IMR-90 (cell line): ENCODE data around the gene AGBL1. TPM values are rescaled to one million over a fixed set of nuclear protein-coding genes. Genes with fewer than 3 reads are reported as not detected.

Experiments used
- ATAC-seq: fragments of 200-7000 bp; cut with Tn5 transposase; 2 replicates; pipeline ENCODE4 v1.9.1; 2020; ENCODE audit warnings: low read depth, mild to moderate bottlenecking, moderate library complexity
- BruUV-seq: library from RNA; stranded (reverse); fragments of 400-500 nt; replicated peaks from 2 replicates; lab custom pipeline; 2021; lab: Mats Ljungman, UMichigan
- CTCF ChIA-PET: fragments of 300-600 bp; formaldehyde crosslinking; extraction: SDS; loops from one replicate; lab custom pipeline; 2021; ENCODE audit warnings: antibody characterized with exemption; lab: Yijun Ruan, JAX
- POLR2A ChIA-PET: fragments of 300-600 bp; sonication (Branson Sonifier 250); formaldehyde crosslinking; loops from one replicate; lab custom pipeline; 2022; ENCODE audit warnings: antibody characterized with exemption; ENCODE audit not compliant: unreplicated experiment; lab: Charles Lee
- DNase-seq: peaks from one replicate; pipeline ENCODE4 v3.0.0; 2013
- H2AFZ ChIP-seq: replicated peaks from 2 replicates; pipeline ENCODE3; 2013; ENCODE audit warnings: low read length, mild to moderate bottlenecking; ENCODE audit not compliant: poor library complexity
- H2AK5ac ChIP-seq: 2 replicates; pipeline ENCODE4 v1.6.1; 2013; ENCODE audit warnings: low read depth, low read length, inconsistent platforms
- H2AK9ac ChIP-seq: replicated peaks from 2 replicates; pipeline ENCODE3; 2013; ENCODE audit warnings: mild to moderate bottlenecking, low read depth, low read length, moderate library complexity; ENCODE audit not compliant: poor library complexity
- H2BK120ac ChIP-seq: 2 replicates; pipeline ENCODE4 v1.6.1; 2013; ENCODE audit warnings: low read depth, low read length, inconsistent platforms
- H2BK15ac ChIP-seq: 3 replicates; pipeline ENCODE4 v1.6.1; 2013; ENCODE audit warnings: low read depth, low read length, inconsistent platforms
- H2BK20ac ChIP-seq: 2 replicates; pipeline ENCODE4 v1.6.1; 2013; ENCODE audit warnings: low read depth, mild to moderate bottlenecking, inconsistent platforms, low read length, moderate library complexity
- H2BK5ac ChIP-seq: 2 replicates; pipeline ENCODE4 v1.6.1; 2013; ENCODE audit warnings: mild to moderate bottlenecking, low read depth, low read length, inconsistent platforms; ENCODE audit not compliant: poor library complexity, severe bottlenecking
- H3K14ac ChIP-seq: replicated peaks from 2 replicates; pipeline ENCODE4 v1.6.1; 2013; ENCODE audit warnings: low read depth, low read length, inconsistent platforms
- H3K18ac ChIP-seq: 2 replicates; pipeline ENCODE4 v1.6.1; 2013; ENCODE audit warnings: low read depth, low read length, control low read depth
- H3K23ac ChIP-seq: 2 replicates; pipeline ENCODE4 v1.6.1; 2013; ENCODE audit warnings: low read depth, low read length, inconsistent platforms
- H3K27ac ChIP-seq: 2 replicates; pipeline ENCODE4 v1.5.1; 2013; ENCODE audit warnings: mild to moderate bottlenecking, control low read depth, low read length; ENCODE audit not compliant: insufficient read depth
- H3K27me3 ChIP-seq: 2 replicates; pipeline ENCODE4 v1.6.1; 2013; ENCODE audit warnings: low read length; ENCODE audit not compliant: control insufficient read depth, insufficient read depth
- H3K36me3 ChIP-seq: 2 replicates; pipeline ENCODE4 v1.6.1; 2013; ENCODE audit warnings: low read length, mixed read lengths; ENCODE audit not compliant: control insufficient read depth, insufficient read depth
- H3K4ac ChIP-seq: 2 replicates; pipeline ENCODE4 v1.6.1; 2013; ENCODE audit warnings: low read depth, low read length, inconsistent platforms
- H3K4me1 ChIP-seq: 2 replicates; pipeline ENCODE4 v1.6.1; 2013; ENCODE audit warnings: low read length, mixed read lengths; ENCODE audit not compliant: control insufficient read depth, insufficient read depth
- H3K4me2 ChIP-seq: 2 replicates; pipeline ENCODE4 v1.6.1; 2013; ENCODE audit warnings: low read depth, mild to moderate bottlenecking, control low read depth, low read length, moderate library complexity
- H3K4me3 ChIP-seq: 2 replicates; pipeline ENCODE4 v1.5.1; 2013; ENCODE audit warnings: low read depth, mild to moderate bottlenecking, control low read depth, low read length, moderate library complexity; ENCODE audit not compliant: insufficient read depth
- H3K56ac ChIP-seq: 2 replicates; pipeline ENCODE4 v1.6.1; 2013; ENCODE audit warnings: low read length, inconsistent platforms; ENCODE audit not compliant: insufficient read depth; ENCODE audit errors: extremely low read depth
- H3K79me1 ChIP-seq, 2 experiments: 2 replicates each; pipeline ENCODE4 v1.6.1; 2013; ENCODE audit warnings: low read length in 2 of 2, inconsistent platforms in 1 of 2, low read depth in 1 of 2
- H3K9ac ChIP-seq: 2 replicates; pipeline ENCODE4 v1.6.1; 2013; ENCODE audit warnings: low read depth, low read length, control low read depth
- H3K9me1 ChIP-seq: 2 replicates; pipeline ENCODE4 v1.6.1; 2013; ENCODE audit warnings: low read length, inconsistent platforms; ENCODE audit not compliant: insufficient read depth
- H3K9me3 ChIP-seq: 2 replicates; pipeline ENCODE4 v1.6.1; 2013; ENCODE audit warnings: low read length; ENCODE audit not compliant: control insufficient read depth, insufficient read depth
- H4K20me1 ChIP-seq: 2 replicates; pipeline ENCODE4 v1.6.1; 2013; ENCODE audit warnings: low read length, inconsistent platforms; ENCODE audit not compliant: insufficient read depth
- H4K5ac ChIP-seq: 2 replicates; pipeline ENCODE4 v1.6.1; 2013; ENCODE audit warnings: mild to moderate bottlenecking, low read depth, low read length, control low read depth
- H4K8ac ChIP-seq, 2 experiments: 2 replicates each; pipeline ENCODE4 v1.6.1; 2013; ENCODE audit warnings: low read depth in 2 of 2, low read length in 2 of 2, control low read depth in 1 of 2, inconsistent platforms in 1 of 2
- H4K91ac ChIP-seq: 2 replicates; pipeline ENCODE4 v1.6.1; 2013; ENCODE audit warnings: low read depth, low read length, inconsistent platforms; ENCODE audit not compliant: insufficient read depth
- CHD1 ChIP-seq: IDR thresholded peaks from 2 replicates; pipeline ENCODE4 v1.6.1; 2012; ENCODE audit warnings: low read depth, low read length, improper control_type of control experiment
- WGBS, 2 experiments: methylation state at CpG; one replicate each; pipeline versions ENCODE4 v1.1.5 to v1.1.7; 2013; ENCODE audit warnings: missing lambda C conversion rate in 2 of 2; ENCODE audit not compliant: insufficient read length in 1 of 2; ENCODE audit errors: extremely low coverage in 2 of 2; 5-methylcytosine and 5-hydroxymethylcytosine counted together
- dilution Hi-C: fragments of 300-500 bp; cut with HindIII; formaldehyde crosslinking; loops from one replicate; pipeline ENCODE4 v1.14.3; 2018; ENCODE audit warnings: low sequenced_read_pairs; ENCODE audit not compliant: unreplicated experiment
- in situ Hi-C: fragments of 300-500 bp; cut with MboI; formaldehyde crosslinking; loops from 3 replicates; pipeline ENCODE4 v1.14.3; 2019; ENCODE audit warnings: low sequenced_read_pairs, inconsistent platforms, mixed read lengths
- intact Hi-C: fragments of 100-400 bp; cut with micrococcal nuclease; formaldehyde crosslinking; loops from 2 replicates; pipeline ENCODE4 v1.10.0; 2022
- polyA plus RNA-seq, 3 experiments: library from polyadenylated mRNA; depleted of rRNA; stranded (reverse); fragments of >200 nt; gene quantifications; 2 replicates each; pipeline ENCODE4 v1.2.3, GENCODE V29; 2012; ENCODE audit warnings: low replicate concordance in 1 of 3
- total RNA-seq: library from RNA; depleted of rRNA; stranded (reverse); fragments of >200 nt; gene quantifications from 2 replicates; pipeline ENCODE4 v1.2.3, GENCODE V29; 2012

Gene AGBL1
- total and polyA plus RNA-seq, 2 of the 4 experiments (the other 2 are of a cell fraction) = not detected

- WGBS, 2 experiments = no CpG with 5 or more reads among the region's 6 CpGs
- Histone ChIP-seq H3K4me3 (no peak overlapping the region), H3K9me1 (no peaks in the 10 kb centered on the region), H3K14ac (no peak overlapping the region), H4K91ac (no peak overlapping the region), H3K18ac (no peak overlapping the region), H3K4me1 (no peaks in the 10 kb centered on the region), H3K27me3 (no peaks in the 10 kb centered on the region), H2BK15ac (no peak overlapping the region), H2AK9ac (no peak overlapping the region), H3K27ac (no peak overlapping the region), H3K36me3 (no peaks in the 10 kb centered on the region), H2AFZ (no peak overlapping the region), H4K8ac (no peak overlapping the region), H3K9me3 (peaks cover 10% of the 10 kb centered on the region), H3K4me2 (no peak overlapping the region), H3K4ac (no peak overlapping the region), H3K56ac (no peak overlapping the region), H2BK20ac (no peak overlapping the region), H3K23ac (no peak overlapping the region), H3K9ac (no peak overlapping the region), H2AK5ac (no peak overlapping the region), H4K5ac (no peak overlapping the region), H2BK120ac (no peak overlapping the region), H4K20me1 (no peaks in the 10 kb centered on the region), H2BK5ac (no peak overlapping the region), H3K79me1 (no peaks in the 10 kb centered on the region)
- CTCF ChIA-PET = no interaction called here
- intact Hi-C loops (no loop called here), in situ Hi-C loops (no loop called here), dilution Hi-C loops (no loop called here)
- BruUV-seq = no TSS peak
- no peak for DNase-seq
- ATAC-seq = no peak
- POLR2A ChIA-PET = no interaction called here
- no peak for TF ChIP-seq CHD1
Measured at GRCh38 chr15:86336051-86336788, 256.5 kb downstream of the AGBL1 start.
